ENCODE measurements around the gene DDX56. TPM values are rescaled to one million over a fixed set of nuclear protein-coding genes. Genes with fewer than 3 reads are reported as not detected.

DDX56 gene
- total and polyA plus RNA-seq, 9 of the 15 experiments (the other 6 are each of a cell fraction or from before 2014, with no cell fraction given): 33.0 to 145 (median 102) TPM

DNA sequence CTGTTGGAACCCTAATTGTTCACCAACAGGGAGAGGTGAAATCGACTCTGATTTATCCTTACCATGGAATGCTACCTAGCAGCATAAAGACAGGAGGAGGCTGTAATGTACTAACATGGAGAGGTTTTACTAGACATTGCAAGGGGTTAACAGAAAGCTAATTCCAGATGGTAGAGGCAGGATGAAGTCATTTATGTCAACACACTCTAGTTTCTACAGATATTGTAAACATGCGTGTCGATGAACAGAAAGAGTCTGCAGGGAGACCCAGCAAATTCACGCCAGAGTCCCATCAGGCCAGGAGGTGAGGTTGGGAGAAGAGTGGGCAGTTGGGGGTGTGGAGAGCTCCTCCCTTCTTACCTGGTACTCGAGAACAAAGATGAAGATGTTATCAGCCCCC is 39.6 kb downstream of the DDX56 start:
- Histone ChIP-seq H3K4me1 (replicated peaks in 1 of 2; ENCODE audit: control insufficient read depth in 2 of 2, insufficient read depth in 2 of 2, low read length in 2 of 2) (peaks cover 0 to 39% of the 10 kb centered on the region in 2 experiments; a peak in 2 of 5 replicates), H3K36me3 (ENCODE audit: control insufficient read depth, insufficient read depth, low read length) (no peaks in the 10 kb centered on the region), H3K4me3 (no peak overlapping the region), H3K4me2 (ENCODE audit: insufficient read depth, low read length) (no peak overlapping the region), H2AFZ (ENCODE audit: low read depth, low read length) (no peak overlapping the region), H3K27ac (ENCODE audit: extremely low read depth, low read depth, low read length) (no peak overlapping the region), H3K79me2 (ENCODE audit: control insufficient read depth, insufficient read depth, low read length) (no peaks in the 10 kb centered on the region), H3K9me3 (replicated peaks; ENCODE audit: control insufficient read depth, insufficient read depth, low read depth, low read length) (no peaks in the 10 kb centered on the region), H3K9ac (ENCODE audit: insufficient read depth in 1 of 2, low read depth in 2 of 2, low read length in 2 of 2) (no peak overlapping the region), H3K9me1 (ENCODE audit: control insufficient read depth, insufficient read depth, low read length) (no peaks in the 10 kb centered on the region), H4K20me1 (replicated peaks; ENCODE audit: control insufficient read depth, insufficient read depth, low read length) (no peaks in the 10 kb centered on the region), H3K27me3 (ENCODE audit: control insufficient read depth in 2 of 2, insufficient read depth in 2 of 2, low read length in 2 of 2) (no peaks in the 10 kb centered on the region)
- ATAC-seq (no peak), FAIRE-seq (peak; percentile 32), DNase-seq (ENCODE audit: extremely low read depth in 1 of 4, low spot score in 3 of 4) (no peak)
- ChIA-PET POLR2A (interaction anchor here (0.6 to 0.9 kb wide), 3 partner anchors 13 to 36 kb away, joined by 3 to 5 read pairs (median 3); no protein-coding TSS in a partner anchor), CTCF (ENCODE audit: low intra/inter-chr PET ratio) (no interaction called here)
- WGBS (ENCODE audit: insufficient coverage, low coverage, missing lambda C conversion rate): 51% methylated on average over 5 of the region's 5 CpGs
- BruUV-seq (replicated peaks): no TSS peak
- intact Hi-C loops (cut with micrococcal nuclease): no loop called here
- no peak for TF ChIP-seq TRIM24 (IDR thresholded peaks at IDR 0.05)
- TF ChIP-seq, protein P1, sequence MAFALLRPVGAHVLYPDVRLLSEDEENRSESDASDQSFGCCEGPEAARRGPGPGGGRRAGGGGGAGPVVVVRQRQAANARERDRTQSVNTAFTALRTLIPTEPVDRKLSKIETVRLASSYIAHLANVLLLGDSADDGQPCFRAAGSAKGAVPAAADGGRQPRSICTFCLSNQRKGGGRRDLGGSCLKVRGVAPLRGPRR (CRISPR knock-in tag; IDR thresholded peaks at IDR 0.05): 0 out of 2 replicates have a peak, but pooled peaks have one; percentile 32
- in situ Hi-C loops (cut with MboI): no loop called here

DNA sequence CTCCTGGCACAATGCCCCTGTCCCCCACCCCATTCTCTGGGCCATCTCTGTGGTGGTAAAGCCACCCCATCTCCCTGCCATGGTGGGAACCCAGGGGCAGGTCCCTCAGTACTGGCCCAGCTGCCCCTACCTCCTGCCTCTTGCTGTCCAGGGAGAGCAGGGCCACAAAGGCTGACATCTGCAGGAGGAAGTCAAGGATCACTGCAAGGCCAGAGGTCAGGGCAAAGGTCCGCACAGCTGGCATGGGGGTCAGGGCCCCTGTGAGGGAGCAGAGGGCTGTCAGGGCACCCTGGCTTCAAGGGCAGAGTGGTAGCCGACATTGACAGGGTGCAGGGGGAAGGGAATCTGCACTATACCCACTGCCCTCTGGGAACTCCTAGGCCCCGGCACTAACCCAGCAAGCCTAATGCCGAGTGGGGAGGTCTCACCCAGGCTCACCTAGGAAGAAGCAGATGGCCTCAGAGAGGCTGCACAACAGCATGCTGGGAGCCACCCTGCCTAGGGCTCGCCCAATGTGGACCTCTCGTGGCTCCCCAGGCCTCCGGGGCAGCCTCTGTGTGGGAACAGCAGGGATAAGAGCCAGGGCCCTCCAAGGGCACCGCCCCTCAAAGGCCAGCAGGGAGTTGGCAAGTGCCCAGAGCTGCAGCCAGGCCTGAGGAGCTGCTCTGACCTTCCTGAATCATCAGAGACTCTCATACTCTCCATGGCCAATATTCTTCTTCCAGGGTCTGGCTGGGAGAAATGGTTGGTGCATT is 40.2 kb downstream of the DDX56 start:
- intact Hi-C loops (cut with micrococcal nuclease) (no loop called here), in situ Hi-C loops (cut with MboI) (no loop called here)
- TF ChIP-seq RFX5 (IDR thresholded peaks at IDR 0.05; ENCODE audit: low read depth, low read length) (no peak), POLR2AphosphoS2 (IDR thresholded peaks at IDR 0.05; ENCODE audit: low read length) (no peak), SLC30A9 (CRISPR knock-in tag; IDR thresholded peaks at IDR 0.05) (no peak), ZNF316 (IDR thresholded peaks at IDR 0.05) (no peak)
- TF ChIP-seq, protein P2, sequence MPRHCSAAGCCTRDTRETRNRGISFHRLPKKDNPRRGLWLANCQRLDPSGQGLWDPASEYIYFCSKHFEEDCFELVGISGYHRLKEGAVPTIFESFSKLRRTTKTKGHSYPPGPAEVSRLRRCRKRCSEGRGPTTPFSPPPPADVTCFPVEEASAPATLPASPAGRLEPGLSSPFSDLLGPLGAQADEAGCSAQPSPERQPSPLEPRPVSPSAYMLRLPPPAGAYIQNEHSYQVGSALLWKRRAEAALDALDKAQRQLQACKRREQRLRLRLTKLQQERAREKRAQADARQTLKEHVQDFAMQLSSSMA (CRISPR knock-in tag; IDR thresholded peaks at IDR 0.05): no peak
- TF ChIP-seq, protein P3, sequence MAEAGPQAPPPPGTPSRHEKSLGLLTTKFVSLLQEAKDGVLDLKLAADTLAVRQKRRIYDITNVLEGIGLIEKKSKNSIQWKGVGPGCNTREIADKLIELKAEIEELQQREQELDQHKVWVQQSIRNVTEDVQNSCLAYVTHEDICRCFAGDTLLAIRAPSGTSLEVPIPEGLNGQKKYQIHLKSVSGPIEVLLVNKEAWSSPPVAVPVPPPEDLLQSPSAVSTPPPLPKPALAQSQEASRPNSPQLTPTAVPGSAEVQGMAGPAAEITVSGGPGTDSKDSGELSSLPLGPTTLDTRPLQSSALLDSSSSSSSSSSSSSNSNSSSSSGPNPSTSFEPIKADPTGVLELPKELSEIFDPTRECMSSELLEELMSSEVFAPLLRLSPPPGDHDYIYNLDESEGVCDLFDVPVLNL (CRISPR knock-in tag; IDR thresholded peaks at IDR 0.05; ENCODE audit: low read depth): no peak
- 41% methylated on average over 8 of the region's 8 CpGs for WGBS (ENCODE audit: insufficient coverage, low coverage, missing lambda C conversion rate)
- no peak overlapping the region for H2AFZ ChIP-seq (ENCODE audit: low read depth, low read length)
- H3K27ac ChIP-seq (ENCODE audit: extremely low read depth, low read depth, low read length): no peak overlapping the region
- ATAC-seq (no peak), DNase-seq (ENCODE audit: extremely low read depth in 1 of 4, low spot score in 3 of 4) (no peak), FAIRE-seq (no peak)
- H3K4me3 ChIP-seq: no peak overlapping the region
- 0 out of 4 replicates have a peak overlapping the region, but pooled peaks of 1 of the 2 experiments have one; percentile 36 for H3K9ac ChIP-seq (ENCODE audit: insufficient read depth in 1 of 2, low read depth in 2 of 2, low read length in 2 of 2)
- no peaks in the 10 kb centered on the region for H3K79me2 ChIP-seq (ENCODE audit: control insufficient read depth, insufficient read depth, low read length)
- H3K9me3 ChIP-seq (replicated peaks; ENCODE audit: control insufficient read depth, insufficient read depth, low read depth, low read length): no peaks in the 10 kb centered on the region
- H3K4me2 ChIP-seq (ENCODE audit: insufficient read depth, low read length): no peak overlapping the region
- no peaks in the 10 kb centered on the region for H4K20me1 ChIP-seq (replicated peaks; ENCODE audit: control insufficient read depth, insufficient read depth, low read length)
- no TSS peak for BruUV-seq (replicated peaks)
- POLR2A ChIA-PET: no interaction called here
- H3K27me3 ChIP-seq (ENCODE audit: control insufficient read depth in 2 of 2, insufficient read depth in 2 of 2, low read length in 2 of 2): no peaks in the 10 kb centered on the region
- H3K36me3 ChIP-seq (ENCODE audit: control insufficient read depth, insufficient read depth, low read length): no peaks in the 10 kb centered on the region
- H3K4me1 ChIP-seq (replicated peaks in 1 of 2; ENCODE audit: control insufficient read depth in 2 of 2, insufficient read depth in 2 of 2, low read length in 2 of 2): peaks cover 0 to 33% of the 10 kb centered on the region in 2 experiments; a peak in 2 of 5 replicates
- CTCF ChIA-PET (ENCODE audit: low intra/inter-chr PET ratio): no interaction called here
- H3K9me1 ChIP-seq (ENCODE audit: control insufficient read depth, insufficient read depth, low read length): no peaks in the 10 kb centered on the region
